Lower leg skin (tissue), 4 donors: ENCODE measurements around the gene DAAM1. TPM values are rescaled to one million over a fixed set of nuclear protein-coding genes. Genes with fewer than 3 reads are reported as not detected.

Experiments
- DNase-seq, 2 donors: peaks; one replicate each; pipeline ENCODE4 v3.0.0-alpha.2; 2019; ENCODE audit warnings: low spot score in 2 of 2
- H3K4me3 ChIP-seq: fragments of 200-600 bp; sonication (generic); 2 replicates; pipeline ENCODE4 v1.5.1; 2017; ENCODE audit warnings: mild to moderate bottlenecking, low read depth; ENCODE audit not compliant: poor library complexity, severe bottlenecking
- POLR2A ChIP-seq, 2 donors: fragments of 450-650 bp; IDR thresholded peaks; one replicate each; pipeline ENCODE4 v1.6.1; 2016 to 2017; ENCODE audit warnings: antibody characterized with exemption in 2 of 2, mild to moderate bottlenecking in 1 of 2, moderate library complexity in 1 of 2
- WGBS, 2 donors: methylation state at CpG; one replicate each; pipeline ENCODE4 v1.1.5; 2018; 5-methylcytosine and 5-hydroxymethylcytosine counted together
- intact Hi-C: fragments of 100-400 bp; cut with DNase I; formaldehyde crosslinking; loops from one replicate; pipeline ENCODE4 v1.15.0; 2023; ENCODE audit warnings: low total_unique reads
- total RNA-seq, 4 donors: library from RNA; depleted of rRNA; stranded (reverse); fragments of >200 nt; gene quantifications; one replicate each; pipeline ENCODE4 v1.1.0, GENCODE V29; 2016
- TF ChIP-seq, protein P1 (sequence below), 3 donors: fragments of 450-650 bp; IDR thresholded peaks; one replicate each; pipeline ENCODE4 v1.5.1; 2016; ENCODE audit warnings: antibody characterized with exemption in 3 of 3, mild to moderate bottlenecking in 3 of 3, moderate library complexity in 2 of 3

Gene DAAM1
- total RNA-seq, 4 donors from 2014 or later = 155 to 194 (median 183) TPM

- intact Hi-C loops = no loop called here
Observed at GRCh38 chr14:59148334-59148900, 40.0 kb upstream of the DAAM1 start.

GRCh38 chr14:59150990-59151389 lies 37.5 kb upstream of the DAAM1 start:
- no peak overlapping the region for H3K4me3 ChIP-seq
- intact Hi-C loops = no loop called here
- DNase-seq = no peak
- WGBS, 2 donors = 83 to 89% methylated on average over 2 of the region's 2 CpGs
- TF ChIP-seq POLR2A (IDR thresholded peaks at IDR 0.05) = no peak
- TF ChIP-seq, protein P1, sequence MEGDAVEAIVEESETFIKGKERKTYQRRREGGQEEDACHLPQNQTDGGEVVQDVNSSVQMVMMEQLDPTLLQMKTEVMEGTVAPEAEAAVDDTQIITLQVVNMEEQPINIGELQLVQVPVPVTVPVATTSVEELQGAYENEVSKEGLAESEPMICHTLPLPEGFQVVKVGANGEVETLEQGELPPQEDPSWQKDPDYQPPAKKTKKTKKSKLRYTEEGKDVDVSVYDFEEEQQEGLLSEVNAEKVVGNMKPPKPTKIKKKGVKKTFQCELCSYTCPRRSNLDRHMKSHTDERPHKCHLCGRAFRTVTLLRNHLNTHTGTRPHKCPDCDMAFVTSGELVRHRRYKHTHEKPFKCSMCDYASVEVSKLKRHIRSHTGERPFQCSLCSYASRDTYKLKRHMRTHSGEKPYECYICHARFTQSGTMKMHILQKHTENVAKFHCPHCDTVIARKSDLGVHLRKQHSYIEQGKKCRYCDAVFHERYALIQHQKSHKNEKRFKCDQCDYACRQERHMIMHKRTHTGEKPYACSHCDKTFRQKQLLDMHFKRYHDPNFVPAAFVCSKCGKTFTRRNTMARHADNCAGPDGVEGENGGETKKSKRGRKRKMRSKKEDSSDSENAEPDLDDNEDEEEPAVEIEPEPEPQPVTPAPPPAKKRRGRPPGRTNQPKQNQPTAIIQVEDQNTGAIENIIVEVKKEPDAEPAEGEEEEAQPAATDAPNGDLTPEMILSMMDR (IDR thresholded peaks at IDR 0.05) = no peak

More at GRCh38 chr14:59148334-59148900, 40.0 kb upstream of the DAAM1 start:
- TF ChIP-seq, protein P1 (IDR thresholded peaks at IDR 0.05) = no peak
- no peak for TF ChIP-seq POLR2A (IDR thresholded peaks at IDR 0.05)
- no peak for DNase-seq
- WGBS, 2 donors = 58 to 73% methylated on average over 4 of the region's 4 CpGs
- no peak overlapping the region for H3K4me3 ChIP-seq

- no peak for TF ChIP-seq POLR2A (IDR thresholded peaks at IDR 0.05)
- TF ChIP-seq, protein P1 (IDR thresholded peaks at IDR 0.05) = no peak
- no peak overlapping the region for H3K4me3 ChIP-seq
- intact Hi-C loops = no loop called here
- WGBS, 2 donors = 81 to 89% methylated on average over 2 of the region's 2 CpGs
- no peak for DNase-seq
Observed at GRCh38 chr14:59154373-59154772, 34.1 kb upstream of the DAAM1 start.

DNA sequence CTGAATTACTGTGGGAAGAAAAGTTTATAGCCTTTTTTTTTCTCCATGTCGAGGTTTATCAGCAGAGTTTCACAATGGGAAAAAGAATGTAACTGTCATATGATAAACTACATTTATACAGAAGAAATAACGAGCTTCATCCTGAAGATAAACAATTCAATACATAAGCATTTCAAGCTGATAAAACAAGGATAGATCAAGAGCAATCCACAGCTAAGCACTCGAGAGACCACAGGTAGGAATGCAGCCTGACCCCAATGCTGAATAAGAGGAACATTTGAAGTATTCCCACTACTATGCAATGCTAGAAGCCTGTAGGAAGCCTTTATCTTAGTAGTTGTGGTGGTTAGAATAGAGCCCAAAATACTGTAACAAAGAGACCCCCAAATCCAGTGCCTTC lies 32.6 kb upstream of the DAAM1 start:
- intact Hi-C loops = no loop called here
- TF ChIP-seq POLR2A (IDR thresholded peaks at IDR 0.05) = no peak
- TF ChIP-seq, protein P1 (IDR thresholded peaks at IDR 0.05) = no peak
- WGBS, 2 donors = 73 to 78% methylated on average over 3 of the region's 3 CpGs
- H3K4me3 ChIP-seq = no peak overlapping the region
- no peak for DNase-seq

DNA sequence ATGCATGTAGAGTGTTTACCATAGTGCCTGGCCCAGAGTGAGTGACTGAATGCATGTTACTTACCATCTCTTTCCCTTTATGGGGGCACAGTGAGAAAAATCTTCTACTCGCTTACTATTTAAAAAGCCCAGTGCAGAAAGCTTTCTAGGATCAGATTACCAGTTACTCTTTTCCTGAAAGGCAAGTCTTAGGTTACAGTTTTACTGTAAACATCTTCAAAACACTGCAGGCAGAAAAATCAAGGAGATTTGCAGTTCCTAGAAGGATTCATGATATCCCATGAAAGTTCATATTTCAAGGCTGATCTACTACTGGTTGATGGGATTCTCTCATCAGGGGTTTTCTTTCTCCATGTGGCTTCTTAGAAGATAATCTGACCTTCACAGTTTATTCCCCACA lies 29.3 kb upstream of the DAAM1 start:
- no peak overlapping the region for H3K4me3 ChIP-seq
- intact Hi-C loops = no loop called here
- TF ChIP-seq POLR2A (IDR thresholded peaks at IDR 0.05) = no peak
- TF ChIP-seq, protein P1 (IDR thresholded peaks at IDR 0.05) = no peak
- WGBS, 2 donors = 89% methylated on average over 1 of the region's 1 CpG
- no peak for DNase-seq

- TF ChIP-seq, protein P1 (IDR thresholded peaks at IDR 0.05) = no peak
- TF ChIP-seq POLR2A (IDR thresholded peaks at IDR 0.05) = no peak
- no peak overlapping the region for H3K4me3 ChIP-seq
- intact Hi-C loops = no loop called here
- 71 to 77% methylated on average over 5 of the region's 5 CpGs for WGBS, 2 donors
- no peak for DNase-seq
Observed at GRCh38 chr14:59160506-59160905, 28.0 kb upstream of the DAAM1 start.
